GM12875 (cell line): ENCODE results near the gene NDUFV2.

Experiments
- H3K4me3 ChIP-seq: one replicate; pipeline ENCODE4 v1.5.1; 2011; ENCODE audit warnings: low read depth, low read length, control low read depth
- CTCF ChIP-seq: IDR thresholded peaks from 2 replicates; pipeline ENCODE4 v1.5.1; 2011; ENCODE audit warnings: low read depth, mild to moderate bottlenecking, control low read depth, inconsistent platforms, low read length, moderate library complexity, borderline replicate concordance; ENCODE audit not compliant: insufficient read depth

The NDUFV2 gene

GRCh38 chr18:9182852-9183399 lies 80.4 kb downstream of the NDUFV2 start:
- no peak overlapping the region for H3K4me3 ChIP-seq
- TF ChIP-seq CTCF = no peak
